Activated T-helper 1 cell treated with anti-CD3 and anti-CD28 coated beads, Interleukin-12 subunit alpha, Interleukin-12 subunit beta, Interleukin-2, Interleukin-4 antibody, amounts not matched to agents 30 ng/mL and 10 ng/mL and 1 ng/mL, durations not matched to agents 14 hours and 24 hours and 36 hours (primary cell): Measurements from ENCODE around the gene VCAN. TPM values are rescaled to one million over a fixed set of nuclear protein-coding genes. Genes with fewer than 3 reads are reported as not detected.

Experiments
- DNase-seq: peaks from one replicate; pipeline ENCODE4 v3.0.0; 2021; ENCODE audit warnings: low spot score
- H3K27ac Mint-ChIP-seq: one replicate; pipeline ENCODE4 v1.8.0; 2021; ENCODE audit warnings: mild to moderate bottlenecking, mixed read lengths
- H3K27me3 Mint-ChIP-seq: one replicate; pipeline ENCODE4 v1.8.0; 2022; ENCODE audit warnings: mild to moderate bottlenecking, moderate library complexity, mixed read lengths; ENCODE audit not compliant: insufficient read depth
- H3K36me3 Mint-ChIP-seq: one replicate; pipeline ENCODE4 v1.8.0; 2021; ENCODE audit warnings: low read depth, mixed read lengths
- H3K4me1 Mint-ChIP-seq: one replicate; pipeline ENCODE4 v1.8.0; 2021; ENCODE audit warnings: low read depth, mixed read lengths
- H3K4me3 Mint-ChIP-seq: one replicate; pipeline ENCODE4 v1.8.0; 2021; ENCODE audit warnings: mild to moderate bottlenecking, moderate library complexity, mixed read lengths
- H3K9me3 Mint-ChIP-seq: one replicate; pipeline ENCODE4 v1.8.0; 2021; ENCODE audit warnings: mixed read lengths
- intact Hi-C: fragments of 100-400 bp; cut with micrococcal nuclease; formaldehyde crosslinking; loops from one replicate; pipeline ENCODE4 v1.15.1; 2024
- total RNA-seq: library from RNA; stranded (reverse); gene quantifications from 2 replicates; pipeline ENCODE4 v1.2.3, GENCODE V29; 2022

The VCAN gene
- total RNA-seq, 1 donor from 2014 or later = 0.05 TPM

DNA sequence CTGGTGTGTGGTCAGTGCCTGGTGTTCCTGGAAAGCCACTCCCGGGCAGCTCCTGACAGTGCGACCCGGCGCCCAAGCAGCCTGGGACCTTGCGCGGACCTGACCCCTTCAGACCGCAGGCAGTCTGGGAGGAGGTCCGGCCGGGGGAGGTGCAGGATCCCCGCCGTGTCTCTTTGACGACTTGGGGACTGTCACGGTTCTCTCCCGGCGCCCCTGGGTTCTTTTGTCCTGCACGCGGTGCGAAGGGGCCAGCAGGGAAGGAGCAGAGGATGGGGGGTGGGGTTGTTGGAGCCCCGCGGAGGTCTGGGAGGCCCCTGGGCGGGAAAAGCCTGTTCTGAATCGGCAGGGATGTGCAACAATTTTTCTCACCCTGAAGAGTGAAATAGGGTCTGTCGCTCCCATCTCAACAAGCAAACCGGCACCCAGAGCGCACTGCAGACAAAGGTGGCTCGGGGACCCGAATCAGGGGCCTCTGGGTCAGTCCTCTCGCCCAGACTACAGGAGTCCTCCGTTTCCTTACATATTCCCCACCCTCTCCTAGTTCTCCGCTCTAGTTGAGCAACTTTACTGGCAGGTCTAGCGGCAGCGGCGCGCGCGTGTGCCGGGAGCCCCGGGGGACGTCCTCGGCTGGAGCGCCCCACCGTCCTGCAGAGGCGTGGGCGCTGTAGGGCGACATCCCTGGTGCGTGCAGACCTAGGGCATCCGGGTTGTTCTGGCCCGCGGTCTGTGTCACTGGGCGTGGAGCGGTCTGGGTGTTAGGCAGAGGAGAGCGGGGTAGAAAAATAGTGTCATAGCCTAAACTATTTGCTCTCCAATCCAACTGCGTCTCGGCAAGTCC, 1.2 kb downstream of the VCAN start:
- peak; percentile 1 for DNase-seq
- H3K9me3 Mint-ChIP-seq = no peaks in the 10 kb centered on the region
- H3K36me3 Mint-ChIP-seq = no peaks in the 10 kb centered on the region
- intact Hi-C loops = loop anchor here (1.0 to 10.0 kb wide), 6 partner anchors 92 to 1195 kb away; partner anchors contain the start of genes RPS23, TMEM167A and XRCC4
- H3K4me3 Mint-ChIP-seq = peak overlapping the region; percentile 86
- H3K27me3 Mint-ChIP-seq = peaks cover 77% of the 10 kb centered on the region
- no peak overlapping the region for H3K27ac Mint-ChIP-seq
- peaks cover 33% of the 10 kb centered on the region for H3K4me1 Mint-ChIP-seq

DNA sequence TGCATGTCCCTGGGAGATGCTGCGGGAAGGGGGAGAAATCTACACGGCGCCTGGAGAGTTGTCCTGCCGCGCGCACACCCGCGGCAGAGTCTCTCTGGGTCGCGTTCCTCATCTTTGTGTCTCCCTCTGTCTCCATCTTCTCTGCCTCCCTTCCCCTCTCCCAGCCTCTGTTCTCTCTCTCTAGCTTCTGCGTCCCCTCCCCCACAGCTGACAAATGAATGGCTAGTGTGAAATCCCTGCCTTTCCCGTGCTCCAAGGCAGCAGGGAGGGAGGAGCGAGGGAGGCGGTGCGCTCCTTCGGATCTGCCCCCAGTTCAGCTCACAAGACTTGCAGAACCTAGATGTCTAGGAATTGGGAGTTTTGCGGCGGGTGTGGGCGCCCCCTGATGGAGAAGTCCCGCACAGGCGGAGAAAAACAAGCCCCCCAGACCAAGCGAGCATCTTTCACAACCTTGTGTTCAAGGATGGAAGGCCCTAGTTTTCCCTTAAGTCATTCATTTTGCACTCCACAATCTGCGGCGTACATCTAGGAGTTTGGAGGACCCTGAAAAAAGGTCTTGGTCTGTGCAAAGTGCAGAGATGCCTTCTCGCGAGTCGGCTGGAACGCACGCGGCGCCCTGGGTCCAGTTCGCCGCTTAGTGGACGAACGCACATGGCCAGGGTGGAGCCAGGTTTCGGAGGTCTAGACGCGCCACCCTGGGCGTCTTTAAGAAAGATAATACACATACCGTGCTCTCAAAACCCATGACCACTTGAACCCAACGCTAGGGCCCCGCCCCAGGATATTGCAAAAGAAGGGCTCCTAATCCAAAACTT, 2.0 kb downstream of the VCAN start:
- no peaks in the 10 kb centered on the region for H3K9me3 Mint-ChIP-seq
- peaks cover 33% of the 10 kb centered on the region for H3K4me1 Mint-ChIP-seq
- peak; percentile 45 for DNase-seq
- H3K4me3 Mint-ChIP-seq = peak overlapping the region; percentile 86
- intact Hi-C loops = loop anchor here (1.0 to 10.0 kb wide), 7 partner anchors 91 to 1196 kb away; partner anchors contain the start of genes RPS23, TMEM167A and XRCC4
- peaks cover 72% of the 10 kb centered on the region for H3K27me3 Mint-ChIP-seq
- no peaks in the 10 kb centered on the region for H3K36me3 Mint-ChIP-seq
- H3K27ac Mint-ChIP-seq = peak overlapping the region; percentile 78

DNA sequence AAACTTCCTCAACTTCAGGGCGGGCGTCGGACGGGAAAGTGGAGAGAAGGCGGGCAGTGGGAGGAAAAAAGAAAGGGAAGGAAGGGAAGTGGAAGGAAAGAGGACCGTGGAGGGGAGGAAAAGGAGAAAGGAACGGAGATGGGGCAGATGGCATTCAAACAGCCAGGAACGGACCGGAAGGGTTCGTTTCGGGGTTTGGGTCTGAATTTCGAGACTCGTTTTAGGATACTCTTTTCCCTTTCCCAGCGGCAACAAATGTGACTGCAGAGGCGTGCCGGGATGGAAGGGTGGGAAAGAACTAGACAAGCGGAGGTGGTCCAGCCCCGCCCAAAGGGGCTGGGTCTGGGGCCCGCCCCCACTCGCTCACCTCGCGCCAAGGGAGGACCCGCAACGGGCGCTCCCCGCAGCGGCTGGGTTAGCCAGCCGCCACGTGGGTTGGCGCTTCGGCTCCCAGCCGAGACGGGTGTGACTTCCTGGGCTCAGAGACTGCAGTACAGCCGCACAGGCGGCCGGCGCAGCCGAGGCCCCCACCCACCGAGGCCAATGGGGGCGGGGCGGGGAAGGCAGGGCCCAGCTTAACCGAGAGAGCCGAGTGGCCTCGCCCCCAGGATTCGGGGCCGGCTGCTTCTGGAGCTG, 2.7 kb downstream of the VCAN start:
- Mint-ChIP-seq H3K9me3 (no peaks in the 10 kb centered on the region), H3K4me3 (peak overlapping the region; percentile 86), H3K27me3 (peaks cover 70% of the 10 kb centered on the region), H3K27ac (peak overlapping the region; percentile 14), H3K36me3 (no peaks in the 10 kb centered on the region), H3K4me1 (peaks cover 33% of the 10 kb centered on the region)
- DNase-seq = peak; percentile 21
- intact Hi-C loops = loop anchor here (1.0 to 10.0 kb wide), 3 partner anchors 799 to 1197 kb away; partner anchors contain the start of gene RPS23

DNA sequence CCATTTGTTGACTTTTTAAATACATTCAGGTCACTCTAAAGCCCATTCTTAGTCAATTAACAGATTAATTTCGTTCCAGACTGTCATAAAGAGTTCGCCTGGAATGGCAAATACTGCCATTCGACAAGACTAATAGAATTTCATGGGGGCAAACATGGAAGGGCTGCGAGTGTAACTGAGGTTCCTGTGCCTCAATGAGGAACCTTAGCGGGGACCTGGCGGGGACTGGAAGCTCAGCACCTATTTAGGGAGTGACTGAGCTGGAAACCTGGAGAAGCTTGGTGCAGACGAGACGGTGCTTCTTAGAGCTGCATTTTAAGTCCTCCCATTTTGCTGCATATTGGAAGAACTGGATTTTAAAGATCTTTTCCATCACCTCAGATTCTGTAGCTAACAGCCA, 3.4 kb downstream of the VCAN start:
- no peak overlapping the region for H3K27ac Mint-ChIP-seq
- H3K27me3 Mint-ChIP-seq = peaks cover 67% of the 10 kb centered on the region
- peaks cover 33% of the 10 kb centered on the region for H3K4me1 Mint-ChIP-seq
- H3K36me3 Mint-ChIP-seq = no peaks in the 10 kb centered on the region
- intact Hi-C loops = loop anchor here (1.0 to 10.0 kb wide), 3 partner anchors 800 to 1198 kb away; partner anchors contain the start of gene RPS23
- peak overlapping the region; percentile 38 for H3K4me3 Mint-ChIP-seq
- no peak for DNase-seq
- no peaks in the 10 kb centered on the region for H3K9me3 Mint-ChIP-seq

DNA sequence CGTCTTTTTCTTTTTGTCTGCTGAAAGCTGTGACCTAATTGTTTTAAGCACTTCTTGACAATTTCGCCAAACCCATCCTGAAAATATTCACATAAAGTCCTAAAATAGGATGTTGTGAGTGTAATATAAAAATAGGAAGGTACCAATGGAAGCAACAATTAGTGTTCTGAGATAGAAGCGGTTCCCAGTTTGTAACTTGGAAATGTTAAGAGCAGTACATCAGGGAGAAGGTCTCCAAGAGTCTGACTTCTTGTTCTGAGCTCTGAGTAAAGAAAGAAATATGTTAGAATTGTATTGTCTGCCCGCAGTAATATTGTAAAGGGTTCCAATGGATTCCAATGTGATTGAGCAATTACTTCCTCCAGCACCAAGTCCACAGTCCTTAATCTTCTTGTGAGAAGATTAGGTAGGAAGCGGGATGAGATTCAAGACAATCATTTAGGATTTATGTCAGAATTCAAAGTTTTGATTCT, 3.9 kb downstream of the VCAN start:
- no peak overlapping the region for H3K27ac Mint-ChIP-seq
- H3K36me3 Mint-ChIP-seq = no peaks in the 10 kb centered on the region
- H3K4me3 Mint-ChIP-seq = peak overlapping the region; percentile 20
- DNase-seq = no peak
- H3K27me3 Mint-ChIP-seq = peaks cover 63% of the 10 kb centered on the region
- intact Hi-C loops = loop anchor here (10.0 kb wide), 1 partner anchor 801 kb away; no protein-coding TSS in a partner anchor
- H3K9me3 Mint-ChIP-seq = no peaks in the 10 kb centered on the region
- peaks cover 33% of the 10 kb centered on the region for H3K4me1 Mint-ChIP-seq

DNA sequence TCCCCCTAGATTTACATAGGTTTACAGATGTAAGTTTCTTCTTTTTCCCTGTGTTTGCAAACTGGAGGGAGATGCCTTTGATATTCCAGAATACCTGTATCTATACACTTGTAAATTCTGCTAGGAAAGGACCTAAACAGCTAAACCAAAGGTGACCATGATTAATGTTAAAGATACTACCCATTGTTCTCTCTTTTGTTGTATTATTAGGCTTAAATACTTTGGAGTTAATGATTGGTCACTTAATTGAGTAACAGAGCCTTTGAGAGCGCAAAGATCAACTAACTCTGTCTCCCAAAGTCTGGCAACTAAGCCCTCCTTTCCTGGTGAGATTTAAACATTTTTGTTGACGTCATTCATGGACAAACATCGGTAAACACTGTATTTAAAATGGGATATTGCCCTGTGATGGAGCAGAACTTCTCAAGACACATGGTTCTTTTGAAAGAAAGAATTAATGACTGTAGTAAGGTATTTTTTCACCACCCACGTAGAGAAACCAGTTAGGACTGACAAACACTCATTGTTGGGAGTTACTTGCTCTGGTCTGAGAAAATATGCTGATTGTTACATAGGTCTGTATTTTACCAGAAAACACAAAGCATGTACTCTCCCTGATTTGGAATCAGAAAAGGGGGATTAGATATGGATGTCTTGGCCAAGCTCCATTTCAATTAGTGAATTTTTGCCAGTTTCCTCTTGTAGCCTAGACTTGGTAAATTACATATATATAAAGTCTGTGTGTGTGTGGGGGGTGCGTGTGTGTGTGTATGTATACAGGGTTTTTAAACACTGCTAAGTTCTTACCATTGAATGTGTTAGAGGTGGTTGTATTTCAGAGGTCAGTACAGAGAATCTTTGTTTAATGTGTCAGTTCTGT, 4.6 kb downstream of the VCAN start:
- intact Hi-C loops = loop anchor here (10.0 kb wide), 1 partner anchor 801 kb away; no protein-coding TSS in a partner anchor
- H3K27me3 Mint-ChIP-seq = peaks cover 56% of the 10 kb centered on the region
- H3K4me3 Mint-ChIP-seq = peak overlapping the region; percentile 13
- H3K36me3 Mint-ChIP-seq = no peaks in the 10 kb centered on the region
- H3K4me1 Mint-ChIP-seq = peaks cover 28% of the 10 kb centered on the region
- no peak overlapping the region for H3K27ac Mint-ChIP-seq
- H3K9me3 Mint-ChIP-seq = no peaks in the 10 kb centered on the region
- no peak for DNase-seq

DNA sequence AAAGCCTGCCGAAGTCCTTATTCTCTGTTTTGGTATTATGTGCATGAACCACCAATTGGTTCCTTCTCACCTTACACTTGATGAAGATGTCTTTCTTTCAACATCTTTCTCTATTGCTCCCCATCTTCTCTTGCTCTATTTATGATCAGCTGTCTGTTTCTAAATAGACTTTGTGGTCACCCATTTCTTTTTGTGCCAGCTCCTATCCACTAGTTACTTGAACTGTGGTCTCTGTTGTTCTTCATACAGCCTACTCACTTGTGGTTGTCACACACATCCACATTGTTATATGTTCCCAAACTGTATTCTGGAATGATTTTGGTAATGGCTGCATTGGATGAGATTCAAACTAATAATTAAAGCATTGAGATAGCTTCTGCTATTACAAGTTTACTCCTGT, 11.4 kb downstream of the VCAN start:
- no peak overlapping the region for H3K4me3 Mint-ChIP-seq
- no peaks in the 10 kb centered on the region for H3K9me3 Mint-ChIP-seq
- no peak for DNase-seq
- no peaks in the 10 kb centered on the region for H3K36me3 Mint-ChIP-seq
- H3K27me3 Mint-ChIP-seq = peaks cover 12% of the 10 kb centered on the region
- intact Hi-C loops = no loop called here
- no peak overlapping the region for H3K27ac Mint-ChIP-seq
- no peaks in the 10 kb centered on the region for H3K4me1 Mint-ChIP-seq

DNA sequence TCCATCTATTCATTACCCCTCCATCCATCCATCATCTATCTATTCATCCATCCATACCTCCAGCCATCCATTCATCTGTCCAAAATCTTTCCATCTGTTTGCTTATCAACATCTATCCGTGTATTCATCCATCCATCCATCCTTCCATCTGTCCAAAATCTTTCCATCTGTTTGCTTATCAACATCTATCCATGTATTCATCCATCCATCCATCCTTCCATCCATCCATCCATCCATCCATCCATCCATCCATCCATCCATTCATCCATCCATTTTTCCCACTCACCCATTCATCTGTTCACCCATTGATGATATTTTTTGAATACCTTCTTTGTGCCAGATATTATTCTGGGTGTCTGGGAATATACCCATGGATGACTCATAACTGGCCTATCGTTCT, 12.8 kb downstream of the VCAN start:
- H3K4me1 Mint-ChIP-seq = no peaks in the 10 kb centered on the region
- no peak overlapping the region for H3K27ac Mint-ChIP-seq
- no peaks in the 10 kb centered on the region for H3K36me3 Mint-ChIP-seq
- no peaks in the 10 kb centered on the region for H3K9me3 Mint-ChIP-seq
- DNase-seq = no peak
- H3K27me3 Mint-ChIP-seq = peaks cover 11% of the 10 kb centered on the region
- intact Hi-C loops = no loop called here
- no peak overlapping the region for H3K4me3 Mint-ChIP-seq

DNA sequence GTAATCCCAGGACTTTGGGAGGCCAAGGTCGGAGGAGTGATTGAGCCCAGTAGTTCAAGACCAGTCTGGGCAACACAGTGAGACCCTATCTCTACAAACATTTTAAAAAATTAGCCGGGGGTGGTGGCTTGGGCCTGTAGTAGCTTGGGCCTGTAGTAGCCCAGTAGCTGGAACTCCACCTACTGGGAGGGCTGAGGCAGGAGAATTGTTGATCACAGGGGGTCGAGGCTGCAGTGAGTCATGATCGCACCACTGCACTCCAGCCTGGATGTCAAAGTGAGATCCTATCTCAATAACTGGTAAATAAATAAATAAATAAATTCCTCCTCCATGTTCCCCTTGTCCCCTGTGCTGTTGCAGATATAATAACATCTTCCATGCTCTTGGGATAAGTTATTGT, 14.3 kb downstream of the VCAN start:
- H3K27me3 Mint-ChIP-seq = peaks cover 8% of the 10 kb centered on the region
- H3K36me3 Mint-ChIP-seq = no peaks in the 10 kb centered on the region
- intact Hi-C loops = no loop called here
- no peaks in the 10 kb centered on the region for H3K9me3 Mint-ChIP-seq
- DNase-seq = no peak
- no peak overlapping the region for H3K27ac Mint-ChIP-seq
- no peaks in the 10 kb centered on the region for H3K4me1 Mint-ChIP-seq
- no peak overlapping the region for H3K4me3 Mint-ChIP-seq

DNA sequence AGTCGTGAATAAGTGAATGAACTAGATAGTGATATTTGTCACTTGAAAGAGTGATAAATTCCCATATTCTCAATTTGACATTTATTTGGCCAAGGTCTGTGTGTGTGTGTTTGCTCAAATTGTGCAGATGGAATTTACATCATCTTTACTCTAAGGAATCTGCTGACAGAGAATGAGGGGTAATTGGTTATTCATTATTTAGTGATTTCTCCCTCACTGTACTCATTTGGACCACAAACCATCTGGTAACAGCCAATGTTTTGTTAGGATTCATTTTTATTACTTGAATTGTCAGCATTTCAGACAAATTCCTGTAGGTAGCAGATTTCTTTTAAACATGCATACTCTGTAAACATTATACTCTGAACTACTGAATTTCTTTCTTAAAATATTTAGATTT, 15.6 kb downstream of the VCAN start:
- no peak overlapping the region for H3K4me3 Mint-ChIP-seq
- H3K27me3 Mint-ChIP-seq = peaks cover 8% of the 10 kb centered on the region
- no peaks in the 10 kb centered on the region for H3K36me3 Mint-ChIP-seq
- H3K27ac Mint-ChIP-seq = no peak overlapping the region
- no peaks in the 10 kb centered on the region for H3K4me1 Mint-ChIP-seq
- intact Hi-C loops = no loop called here
- no peaks in the 10 kb centered on the region for H3K9me3 Mint-ChIP-seq
- no peak for DNase-seq

DNA sequence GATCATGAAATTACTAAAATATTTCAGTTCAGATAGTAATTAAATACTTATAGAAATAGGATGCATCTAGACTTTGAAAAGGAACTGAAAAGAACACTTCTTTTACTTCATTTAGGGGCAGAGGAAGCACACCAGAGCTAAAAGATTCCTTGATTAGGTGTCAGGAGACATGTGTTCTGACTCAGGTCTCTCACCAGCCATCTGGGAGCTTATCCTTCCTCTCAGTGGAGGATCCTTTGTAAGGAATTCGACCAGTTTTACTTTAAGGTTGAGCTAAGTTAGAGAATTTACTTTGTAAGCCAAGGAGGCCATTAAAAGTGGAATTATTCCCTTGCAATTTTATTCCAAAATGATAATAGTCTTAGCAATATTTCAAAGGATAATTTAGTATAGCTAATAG, 16.7 kb downstream of the VCAN start:
- H3K36me3 Mint-ChIP-seq = no peaks in the 10 kb centered on the region
- DNase-seq = no peak
- H3K9me3 Mint-ChIP-seq = no peaks in the 10 kb centered on the region
- intact Hi-C loops = no loop called here
- H3K27me3 Mint-ChIP-seq = peaks cover 8% of the 10 kb centered on the region
- no peaks in the 10 kb centered on the region for H3K4me1 Mint-ChIP-seq
- no peak overlapping the region for H3K27ac Mint-ChIP-seq
- H3K4me3 Mint-ChIP-seq = no peak overlapping the region

DNA sequence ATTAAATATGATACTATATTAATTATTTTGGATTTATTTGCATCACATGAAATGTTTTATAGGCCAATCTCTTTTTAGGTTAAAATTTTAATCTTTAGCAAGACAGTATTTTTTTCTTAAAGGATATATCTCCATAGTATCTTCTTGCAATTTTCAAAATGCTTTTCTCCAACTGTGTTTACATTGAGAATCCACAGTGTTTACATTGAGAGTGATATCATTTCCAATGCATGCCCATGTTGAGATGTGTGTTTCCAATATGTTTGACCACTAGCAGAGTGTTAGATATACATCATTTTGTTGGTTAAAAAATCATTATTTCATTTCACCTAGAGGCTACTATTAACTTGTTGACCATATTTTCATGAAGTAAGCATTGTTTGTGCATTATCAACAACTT, 17.3 kb downstream of the VCAN start:
- Mint-ChIP-seq H3K27me3 (peaks cover 8% of the 10 kb centered on the region), H3K27ac (no peak overlapping the region), H3K4me3 (no peak overlapping the region), H3K36me3 (no peaks in the 10 kb centered on the region), H3K4me1 (no peaks in the 10 kb centered on the region), H3K9me3 (no peaks in the 10 kb centered on the region)
- DNase-seq = no peak
- intact Hi-C loops = no loop called here
